GM23338 (cell line): ENCODE measurements around the gene MBLAC1.

Experiments used
- CREB1 ChIP-seq: fragments of 250-450 bp; sonication (Bioruptor Pico); IDR thresholded peaks from 2 replicates; pipeline ENCODE4 v1.5.0; 2020; ENCODE audit warnings: low read depth, mild to moderate bottlenecking, moderate library complexity
- CTCF ChIP-seq, 2 experiments: fragments of 200-600 bp in 1 of 2; sonication (generic) in 1 of 2; conservative IDR thresholded peaks; 2 replicates each; pipeline versions ENCODE4 v1.5.1 to v1.6.1; 2016 to 2017; ENCODE audit warnings: antibody characterized with exemption in 2 of 2, low read depth in 2 of 2, mild to moderate bottlenecking in 2 of 2, moderate library complexity in 1 of 2
- EZH2 ChIP-seq: fragments of 200-600 bp; sonication (generic); IDR thresholded peaks from one replicate; pipeline ENCODE4 v1.8.0; 2017; ENCODE audit warnings: antibody characterized with exemption, mild to moderate bottlenecking, low read depth; ENCODE audit not compliant: unreplicated experiment
- EZH2phosphoT487 ChIP-seq: fragments of 200-600 bp; sonication (generic); IDR thresholded peaks from one replicate; pipeline ENCODE4 v1.8.1; 2018; ENCODE audit warnings: antibody characterized with exemption; ENCODE audit not compliant: unreplicated experiment
- JUNB ChIP-seq: IDR thresholded peaks from one replicate; pipeline ENCODE4 v1.6.1; 2016; ENCODE audit warnings: antibody characterized with exemption; ENCODE audit not compliant: unreplicated experiment
- POLR2AphosphoS5 ChIP-seq: IDR thresholded peaks from 2 replicates; pipeline ENCODE4 v1.6.1; 2016; ENCODE audit warnings: antibody characterized with exemption, low read depth
- REST ChIP-seq: IDR thresholded peaks from one replicate; pipeline ENCODE4 v1.6.1; 2018; ENCODE audit warnings: antibody characterized with exemption; ENCODE audit not compliant: unreplicated experiment
- ZNF114 ChIP-seq: fragments of 250-450 bp; sonication (Bioruptor Pico); IDR thresholded peaks from 2 replicates; pipeline ENCODE4 v1.5.0; 2020; ENCODE audit warnings: mild to moderate bottlenecking, moderate library complexity
- ZNF331 ChIP-seq: fragments of 250-450 bp; sonication (Bioruptor Pico); IDR thresholded peaks from 2 replicates; pipeline ENCODE4 v1.5.0; 2020; ENCODE audit warnings: low read depth, mild to moderate bottlenecking, moderate library complexity
- ZNF462 ChIP-seq: fragments of 250-450 bp; sonication (Bioruptor Pico); IDR thresholded peaks from 2 replicates; pipeline ENCODE4 v1.5.0; 2020; ENCODE audit warnings: mild to moderate bottlenecking, moderate library complexity

GRCh38 chr7:100095289-100095688 is 31.5 kb upstream of the MBLAC1 start:
- TF ChIP-seq CTCF (conservative IDR thresholded peaks at IDR 0.05; ENCODE audit: low read depth in 2 of 2) (no peak), EZH2phosphoT487 (no peak), POLR2AphosphoS5 (peak; percentile 34; the same call in 1 of the 2 replicates), JUNB (no peak), CREB1 (no peak), EZH2 (no peak), ZNF114 (no peak), ZNF331 (no peak), REST (no peak), ZNF462 (CRISPR knock-in tag) (no peak)
